GM10266 (cell line): ENCODE data around the gene CRTC1.
"Not testable (repeated sequence)": the region's sequence is repeated elsewhere in the genome, so short reads cannot be mapped to it uniquely, and the experiment has no call there.

Experiments
- DNase-seq: peaks from one replicate; pipeline ENCODE4 v3.0.0; 2012; ENCODE audit errors: extremely low spot score
- CTCF ChIP-seq: IDR thresholded peaks from 2 replicates; pipeline ENCODE4 v1.5.1; 2012; ENCODE audit warnings: mild to moderate bottlenecking, low read depth; ENCODE audit not compliant: control insufficient read depth, insufficient read depth; ENCODE audit errors: missing control alignments

CRTC1 gene

GRCh38 chr19:18733196-18733647 lies 49.7 kb downstream of the CRTC1 start:
- no peak for DNase-seq
- no peak for TF ChIP-seq CTCF

GRCh38 chr19:18733762-18734332 lies 50.4 kb downstream of the CRTC1 start:
- not testable (repeated sequence) for DNase-seq

- no peak for DNase-seq
- TF ChIP-seq CTCF, result no peak
Measured at GRCh38 chr19:18735324-18735723, 51.8 kb downstream of the CRTC1 start.

GRCh38 chr19:18735752-18736151 lies 52.3 kb downstream of the CRTC1 start:
- no peak for TF ChIP-seq CTCF
- DNase-seq, result no peak

- DNase-seq, result no peak
- TF ChIP-seq CTCF, result no peak
Measured at GRCh38 chr19:18736415-18737336, 53.2 kb downstream of the CRTC1 start.

GRCh38 chr19:18737337-18737953 lies 54.0 kb downstream of the CRTC1 start:
- no peak for DNase-seq
- TF ChIP-seq CTCF, result no peak

- DNase-seq, result no peak
- no peak for TF ChIP-seq CTCF
Measured at GRCh38 chr19:18737954-18738351, 54.5 kb downstream of the CRTC1 start.
